Right lobe of liver (tissue), 4 donors: Measurements from ENCODE around the gene IBA57.

Experiments
- CTCF ChIP-seq, 4 donors: fragments of 200-600 bp in 3 of 4; fragments of 450-650 bp in 1 of 4; IDR thresholded peaks; one replicate each; pipeline versions ENCODE4 v1.5.1 to v1.8.0; 2016 to 2022; ENCODE audit warnings: antibody characterized with exemption in 4 of 4, mild to moderate bottlenecking in 2 of 4
- POLR2A ChIP-seq: fragments of 450-650 bp; IDR thresholded peaks from one replicate; pipeline ENCODE4 v1.6.1; 2017; ENCODE audit warnings: antibody characterized with exemption, mild to moderate bottlenecking
- donor health status: DM: no; HTN: no; CAD: no.
- donor health status: DM: no; HTN: no; CAD: no.
- donor health status: DM: no; HTN: yes; CAD: no.

DNA sequence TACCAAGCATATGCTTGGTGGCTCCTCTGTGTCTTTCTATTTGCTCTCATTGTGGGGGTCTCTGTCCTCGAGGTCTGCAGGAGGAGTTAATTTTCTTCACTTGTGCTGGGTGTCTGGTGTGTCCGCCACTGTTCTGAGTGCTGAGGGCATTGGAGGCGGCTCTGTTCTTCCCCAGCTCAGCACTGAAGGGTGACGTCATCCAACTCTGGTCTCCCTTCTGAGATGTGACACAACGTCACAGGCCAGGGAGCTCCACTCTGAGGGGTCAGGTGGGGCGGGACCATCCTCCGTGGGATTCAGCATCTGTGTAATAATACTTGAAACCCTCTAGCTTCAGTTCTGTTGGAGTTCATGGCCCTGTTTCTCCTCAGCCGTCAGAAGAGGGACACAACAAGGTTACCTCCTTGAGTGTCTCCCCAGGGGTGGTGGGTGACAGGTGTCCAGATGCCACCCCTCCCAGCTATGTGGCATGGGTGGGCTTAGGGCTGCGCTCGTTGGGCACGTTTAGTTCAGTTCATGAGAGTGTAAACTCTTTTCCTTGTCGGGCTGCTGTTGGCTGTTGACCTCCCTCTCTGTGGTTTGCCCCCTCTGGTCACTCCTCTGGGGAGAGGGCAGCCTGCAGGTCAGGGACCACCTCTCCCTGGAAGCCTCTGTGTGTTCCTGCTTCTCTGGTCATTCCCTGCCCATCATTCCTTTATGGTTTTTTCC, 3.1 kb downstream of the IBA57 start:
- no peak for TF ChIP-seq CTCF (IDR thresholded peaks at IDR 0.05)
- no peak for TF ChIP-seq POLR2A
